Measurements from ENCODE around the gene RBM44.

The RBM44 gene

DNA sequence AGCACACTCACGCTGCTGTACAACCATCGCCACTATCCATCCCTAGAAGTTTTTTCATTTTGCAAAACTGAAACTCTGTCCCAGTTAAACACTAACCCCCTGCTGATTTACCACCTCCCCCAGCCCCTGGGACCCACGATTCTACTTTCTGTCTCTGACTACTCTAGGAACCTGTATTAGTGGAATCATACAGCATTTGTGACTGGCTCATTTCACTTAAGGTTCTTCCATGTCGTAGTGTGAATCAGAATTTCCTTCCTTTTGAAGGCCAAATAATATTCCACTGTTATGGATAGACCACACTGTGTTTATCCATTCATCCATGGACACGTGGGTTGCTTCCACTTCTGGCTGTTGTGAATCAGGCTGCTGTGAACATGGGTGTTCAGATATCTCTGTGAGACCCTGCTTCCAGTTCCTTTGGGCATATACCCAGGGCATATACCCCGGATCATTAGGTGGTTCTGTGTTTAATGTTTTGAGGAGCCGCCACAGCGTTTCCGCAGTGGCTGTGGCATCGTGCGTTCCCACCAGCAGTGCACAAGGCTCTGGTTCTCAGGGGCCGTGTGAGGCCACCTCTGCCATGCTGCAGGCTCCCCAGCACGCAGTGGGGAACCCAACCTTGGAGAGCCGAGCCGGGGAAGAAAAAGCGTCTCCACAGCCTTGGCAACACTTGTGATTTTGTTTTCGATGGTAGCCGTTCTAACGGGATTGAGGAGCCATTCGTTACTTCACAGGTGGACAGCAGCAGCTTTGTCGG is 70.9 kb downstream of the RBM44 start:
- Mint-ChIP-seq H3K9me3 (no peaks in the 10 kb centered on the region), H3K4me3 (peak overlapping the region in 1 of 2 donors; percentile 7), H3K27me3 (peaks cover 78% of the 10 kb centered on the region), H3K27ac (peak overlapping the region in 1 of 2 donors; percentile 1), H3K4me1 (peaks cover 30% of the 10 kb centered on the region)
- DNase-seq, result no peak
- ATAC-seq, result no peak

GRCh38 chr2:237870126-237870525 is 71.5 kb downstream of the RBM44 start:
- ATAC-seq (no peak), DNase-seq (no peak)
- Mint-ChIP-seq H3K4me3 (no peak overlapping the region), H3K27me3 (peaks cover 78% of the 10 kb centered on the region), H3K27ac (no peak overlapping the region), H3K4me1 (peaks cover 30% of the 10 kb centered on the region), H3K9me3 (no peaks in the 10 kb centered on the region)

DNA sequence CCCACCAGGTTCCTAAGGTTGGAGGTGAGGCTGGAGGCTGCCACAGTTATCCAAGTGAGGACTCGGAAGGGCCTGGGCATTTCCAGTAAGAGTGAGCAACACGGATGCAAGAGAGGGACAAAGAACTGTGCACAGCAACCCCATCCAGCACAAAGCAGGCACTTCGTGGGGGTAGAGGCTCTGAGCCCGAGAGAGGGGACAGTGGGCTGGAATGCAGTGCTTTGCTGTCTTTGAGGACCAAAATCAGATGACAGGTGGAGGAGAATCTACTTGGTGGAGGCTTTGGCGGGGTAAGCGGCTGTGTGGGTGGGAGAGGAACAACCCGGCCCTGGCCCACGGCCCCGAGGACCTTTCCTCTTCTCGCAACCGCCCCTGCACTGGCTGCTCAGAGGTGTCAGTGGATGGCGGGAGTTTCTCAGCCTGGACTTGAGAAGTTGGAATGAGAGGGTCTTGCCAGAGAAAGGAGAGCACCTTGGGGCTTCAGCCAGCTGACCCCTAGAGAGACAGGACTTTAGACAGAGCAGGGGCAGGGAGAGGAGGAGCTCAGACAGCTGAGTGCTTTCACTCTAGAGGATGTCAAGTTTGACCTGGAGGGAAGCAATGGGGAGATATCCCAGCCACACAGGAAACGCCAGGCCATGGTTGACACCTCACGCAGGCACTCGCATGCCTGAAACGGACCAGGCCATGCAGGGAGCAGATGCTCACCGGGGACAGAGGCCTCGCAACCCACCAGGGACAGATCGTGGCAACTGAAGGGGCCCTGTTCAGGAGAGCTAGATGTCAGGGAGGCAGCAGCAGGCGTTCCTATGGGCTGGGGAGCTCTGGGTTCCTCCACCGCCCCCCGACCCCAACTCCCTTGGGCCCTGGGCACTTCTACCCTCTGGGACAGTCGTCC is 72.4 kb downstream of the RBM44 start:
- Mint-ChIP-seq H3K4me3 (no peak overlapping the region), H3K9me3 (no peaks in the 10 kb centered on the region), H3K4me1 (peaks cover 30% of the 10 kb centered on the region), H3K27me3 (peaks cover 76% of the 10 kb centered on the region), H3K27ac (no peak overlapping the region)
- ATAC-seq (no peak), DNase-seq (no peak)

DNA sequence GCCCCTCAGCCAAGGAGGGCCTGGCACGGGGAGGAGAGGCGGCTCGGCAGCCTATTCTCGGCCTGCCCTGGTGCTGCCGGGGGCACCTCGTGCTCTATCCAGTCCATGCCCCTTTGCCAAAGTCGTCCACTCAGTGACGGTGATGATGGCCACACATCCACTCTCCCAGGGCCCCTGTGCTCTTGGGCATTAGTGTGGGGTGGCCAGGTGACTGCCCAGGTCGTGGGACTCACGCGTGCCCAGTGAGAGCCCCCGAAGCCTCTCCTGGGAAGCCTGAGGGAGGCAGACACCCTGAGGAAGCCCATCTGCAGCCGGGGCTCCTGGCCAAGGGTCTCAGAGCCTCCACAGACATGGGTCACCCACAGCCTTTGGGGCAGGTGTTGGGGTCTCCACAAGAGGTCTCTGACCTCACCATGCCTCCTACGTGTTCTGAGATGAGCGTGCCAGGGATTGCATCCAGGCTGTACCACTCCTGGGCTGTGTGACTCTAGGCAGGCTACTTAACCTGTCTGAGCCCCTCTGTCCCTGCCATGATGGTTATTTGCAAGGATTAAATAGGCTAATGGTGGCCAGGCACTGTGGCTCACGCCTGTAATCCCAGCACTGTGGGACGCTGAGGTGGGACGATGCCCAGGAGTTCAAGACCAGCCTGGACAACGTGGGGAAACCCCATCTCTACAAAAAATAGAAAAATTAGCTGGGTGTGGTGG is 73.8 kb downstream of the RBM44 start:
- peaks cover 30% of the 10 kb centered on the region for H3K4me1 Mint-ChIP-seq
- no peak for ATAC-seq
- DNase-seq, result no peak
- H3K4me3 Mint-ChIP-seq, result no peak overlapping the region
- H3K9me3 Mint-ChIP-seq, result no peaks in the 10 kb centered on the region
- H3K27ac Mint-ChIP-seq, result no peak overlapping the region
- H3K27me3 Mint-ChIP-seq, result peaks cover 73% of the 10 kb centered on the region

GRCh38 chr2:237873421-237873831 is 74.8 kb downstream of the RBM44 start:
- Mint-ChIP-seq H3K27ac (peak overlapping the region in 1 of 2 donors; percentile 24), H3K9me3 (no peaks in the 10 kb centered on the region), H3K4me1 (peaks cover 27% of the 10 kb centered on the region), H3K27me3 (peaks cover 62% of the 10 kb centered on the region), H3K4me3 (no peak overlapping the region)
- DNase-seq (no peak), ATAC-seq (peak; percentile 32)

GRCh38 chr2:237873897-237874551 is 75.4 kb downstream of the RBM44 start:
- H3K4me3 Mint-ChIP-seq, result no peak overlapping the region

DNA sequence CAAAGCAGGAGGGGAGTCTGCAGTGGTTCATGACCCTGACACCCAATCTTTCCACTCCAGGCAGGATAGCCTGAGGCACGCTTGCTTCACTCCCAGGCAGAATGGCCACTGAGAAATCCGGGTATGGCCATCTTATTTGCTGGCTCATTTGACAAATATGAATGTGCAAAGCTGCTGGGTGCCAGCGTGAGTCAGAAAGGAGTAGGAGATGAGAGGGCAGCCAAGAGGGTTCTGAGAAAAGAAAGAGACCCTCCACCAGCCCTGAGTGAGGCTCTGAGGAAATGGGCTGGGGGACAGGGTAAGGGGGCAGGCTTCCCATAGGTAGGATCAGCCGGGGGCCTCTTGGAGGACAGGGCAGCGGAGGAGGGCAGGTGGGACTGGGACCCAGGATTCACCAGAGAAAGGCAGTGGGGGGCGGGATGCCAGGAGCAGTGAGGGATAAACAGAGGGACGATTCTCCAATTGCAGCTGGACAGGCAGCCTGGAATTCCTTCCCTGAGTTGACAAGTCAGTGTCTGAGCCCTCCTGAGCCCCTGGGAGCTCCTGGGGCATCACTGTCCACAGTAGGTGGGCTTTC is 76.1 kb downstream of the RBM44 start:
- DNase-seq (no peak), ATAC-seq (no peak)
- H3K27me3 Mint-ChIP-seq, result peaks cover 50% of the 10 kb centered on the region
- H3K4me1 Mint-ChIP-seq, result peaks cover 15% of the 10 kb centered on the region
- no peaks in the 10 kb centered on the region for H3K9me3 Mint-ChIP-seq
- H3K4me3 Mint-ChIP-seq, result no peak overlapping the region
- H3K27ac Mint-ChIP-seq, result no peak overlapping the region

More at GRCh38 chr2:237873897-237874551, 75.4 kb downstream of the RBM44 start:
- Mint-ChIP-seq H3K4me1 (peaks cover 21% of the 10 kb centered on the region), H3K9me3 (no peaks in the 10 kb centered on the region), H3K27me3 (peaks cover 56% of the 10 kb centered on the region), H3K27ac (no peak overlapping the region)
- DNase-seq (no peak), ATAC-seq (no peak)

- DNase-seq (no peak), ATAC-seq (no peak)
- Mint-ChIP-seq H3K4me3 (no peak overlapping the region), H3K4me1 (peaks cover 12% of the 10 kb centered on the region), H3K9me3 (no peaks in the 10 kb centered on the region), H3K27me3 (peaks cover 42% of the 10 kb centered on the region), H3K27ac (no peak overlapping the region)
Measured at GRCh38 chr2:237875256-237876060, 76.9 kb downstream of the RBM44 start.

DNA sequence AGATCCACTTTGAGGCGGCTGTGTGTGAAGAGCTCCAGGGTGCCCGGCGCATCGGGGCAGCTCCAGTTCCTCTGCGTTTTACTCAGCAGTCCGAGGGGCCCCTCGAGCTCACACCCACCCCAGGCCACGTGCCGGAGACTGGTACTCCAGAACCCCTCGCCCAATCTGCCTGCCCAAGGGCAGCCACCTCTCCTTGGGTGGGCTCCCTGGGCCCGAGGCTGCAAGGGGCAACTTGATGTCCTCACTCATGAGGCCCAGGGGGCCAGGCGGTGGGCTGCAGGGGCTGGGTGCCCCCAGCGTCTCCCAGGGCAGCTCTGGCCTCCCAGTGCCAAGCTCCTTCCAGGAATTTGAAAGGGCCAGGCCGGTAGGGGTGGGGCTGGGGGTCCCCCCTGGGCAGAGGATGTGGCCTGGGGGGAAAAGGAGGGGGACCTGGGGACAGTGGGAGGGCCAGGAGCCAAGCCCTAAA is 77.5 kb downstream of the RBM44 start:
- Mint-ChIP-seq H3K27me3 (peaks cover 36% of the 10 kb centered on the region), H3K4me3 (no peak overlapping the region), H3K4me1 (peaks cover 12% of the 10 kb centered on the region), H3K9me3 (no peaks in the 10 kb centered on the region), H3K27ac (no peak overlapping the region)
- DNase-seq (no peak), ATAC-seq (no peak)

DNA sequence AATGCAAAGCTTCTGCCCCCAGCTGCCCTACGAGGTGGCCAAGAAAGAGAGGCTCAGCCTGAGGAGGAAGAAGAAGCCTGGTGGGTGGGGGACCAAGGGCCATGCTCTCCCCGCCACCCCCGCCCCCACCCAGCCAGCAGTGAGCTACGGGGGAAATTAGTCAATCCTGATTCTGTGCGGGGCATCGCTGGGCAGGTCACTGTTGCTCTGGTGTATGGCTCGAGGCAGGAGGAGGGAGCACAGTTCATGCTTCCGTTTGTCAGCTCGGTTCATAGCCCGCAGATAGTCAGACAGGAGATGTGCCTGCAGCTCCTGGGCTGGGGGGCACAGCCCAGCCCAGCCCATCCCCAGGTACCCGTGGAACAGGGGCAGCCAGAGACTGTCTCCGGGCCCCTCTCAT is 78.0 kb downstream of the RBM44 start:
- ATAC-seq (no peak), DNase-seq (no peak)
- Mint-ChIP-seq H3K4me1 (peaks cover 12% of the 10 kb centered on the region), H3K4me3 (no peak overlapping the region), H3K9me3 (no peaks in the 10 kb centered on the region), H3K27me3 (peaks cover 31% of the 10 kb centered on the region), H3K27ac (no peak overlapping the region)

GRCh38 chr2:237876951-237877491 is 78.4 kb downstream of the RBM44 start:
- peaks cover 26% of the 10 kb centered on the region for H3K27me3 Mint-ChIP-seq
- peaks cover 12% of the 10 kb centered on the region for H3K4me1 Mint-ChIP-seq
- DNase-seq, result no peak
- H3K27ac Mint-ChIP-seq, result no peak overlapping the region
- H3K9me3 Mint-ChIP-seq, result no peaks in the 10 kb centered on the region
- peak; percentile 3 for ATAC-seq
- no peak overlapping the region for H3K4me3 Mint-ChIP-seq

GRCh38 chr2:237877576-237878307 is 79.2 kb downstream of the RBM44 start:
- no peak for DNase-seq
- peaks cover 22% of the 10 kb centered on the region for H3K27me3 Mint-ChIP-seq
- no peak overlapping the region for H3K4me3 Mint-ChIP-seq
- no peaks in the 10 kb centered on the region for H3K9me3 Mint-ChIP-seq
- no peak overlapping the region for H3K27ac Mint-ChIP-seq
- ATAC-seq, result peak; percentile 8
- H3K4me1 Mint-ChIP-seq, result peaks cover 12% of the 10 kb centered on the region

DNA sequence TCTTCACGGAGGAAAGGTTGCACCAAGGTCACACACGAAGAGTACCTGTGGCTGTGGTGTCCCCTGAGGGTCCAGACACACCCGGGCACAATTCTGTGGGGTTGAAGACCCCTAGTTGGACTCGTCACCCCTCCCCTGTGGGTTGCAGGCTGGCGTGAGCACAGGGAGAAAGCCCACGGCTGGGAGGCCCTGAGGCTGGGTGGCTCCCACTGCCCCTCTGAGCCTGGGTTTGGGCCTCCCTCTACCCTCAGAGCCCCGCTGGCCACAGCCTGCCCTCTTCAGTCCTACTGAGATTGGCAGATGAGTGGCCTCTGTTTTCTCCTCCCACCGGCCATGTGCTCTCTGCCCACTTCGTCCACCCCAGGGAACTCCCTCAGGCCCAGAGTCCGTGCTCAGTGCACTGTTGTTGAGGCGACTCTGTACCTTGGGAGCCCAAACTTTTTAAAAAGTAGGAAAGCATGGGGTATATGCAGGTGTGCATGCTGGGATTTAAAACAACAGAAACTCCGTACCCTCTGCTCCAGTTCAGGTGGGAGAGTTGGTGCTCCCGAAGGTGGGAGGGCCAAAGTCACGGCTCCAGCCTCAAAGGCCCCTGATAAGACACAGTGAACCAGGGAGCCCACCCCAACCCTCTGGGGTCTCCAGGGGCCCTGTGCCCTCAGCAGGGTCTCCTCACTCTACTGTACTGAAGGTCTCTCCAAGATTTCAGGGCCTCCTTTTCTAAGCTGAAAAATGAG is 79.9 kb downstream of the RBM44 start:
- Mint-ChIP-seq H3K27ac (no peak overlapping the region), H3K9me3 (no peaks in the 10 kb centered on the region), H3K27me3 (peaks cover 17% of the 10 kb centered on the region), H3K4me1 (peaks cover 7% of the 10 kb centered on the region), H3K4me3 (no peak overlapping the region)
- no peak for DNase-seq
- ATAC-seq, result no peak

Data from stimulated activated naive CD8-positive, alpha-beta T cell treated with anti-CD3 and anti-CD28 coated beads, Interleukin-15, amount 100 ng/mL, for 72 hours (primary cell).